Neutrophil (primary cell): ENCODE data around the gene PPDPF.

Experiments used
- H3K27ac ChIP-seq: fragments of 200-600 bp; sonication (generic); 2 replicates; pipeline ENCODE4 v1.5.1; 2016; ENCODE audit warnings: mild to moderate bottlenecking, moderate library complexity
- H3K27me3 ChIP-seq: fragments of 200-600 bp; sonication (generic); 2 replicates; pipeline ENCODE4 v1.6.0; 2016; ENCODE audit warnings: mild to moderate bottlenecking
- H3K36me3 ChIP-seq: fragments of 200-600 bp; sonication (generic); 2 replicates; pipeline ENCODE4 v1.5.1; 2017
- H3K4me1 ChIP-seq, 2 experiments: fragments of 200-600 bp in 1 of 2; sonication (generic) in 1 of 2; 1 replicate in 1 of 2; 2 replicates in 1 of 2; pipeline versions ENCODE4 v1.5.1 to v1.6.1; 2013 to 2016; ENCODE audit warnings: low read depth in 1 of 2, low read length in 1 of 2, mild to moderate bottlenecking in 1 of 2, moderate library complexity in 1 of 2; ENCODE audit not compliant: control insufficient read depth in 1 of 2, insufficient read depth in 1 of 2
- H3K4me3 ChIP-seq, 2 experiments: fragments of 200-600 bp in 1 of 2; sonication (generic) in 1 of 2; 1 replicate in 1 of 2; 2 replicates in 1 of 2; pipeline ENCODE4 v1.5.1; 2013 to 2016; ENCODE audit warnings: low read depth in 1 of 2, low read length in 1 of 2, mild to moderate bottlenecking in 1 of 2, moderate library complexity in 1 of 2
- H3K9me3 ChIP-seq: fragments of 200-600 bp; sonication (generic); 2 replicates; pipeline ENCODE4 v1.5.1; 2016
- CTCF ChIP-seq: fragments of 200-600 bp; sonication (generic); IDR thresholded peaks from 2 replicates; pipeline ENCODE4 v1.5.1; 2016; ENCODE audit warnings: antibody characterized with exemption

Gene PPDPF

GRCh38 chr20:63542031-63542559, 21.5 kb downstream of the PPDPF start:
- H3K4me1 ChIP-seq: peaks cover 13 to 17% of the 10 kb centered on the region in 2 experiments
- no peak overlapping the region for H3K27ac ChIP-seq
- no peaks in the 10 kb centered on the region for H3K9me3 ChIP-seq
- no peaks in the 10 kb centered on the region for H3K36me3 ChIP-seq
- TF ChIP-seq CTCF: no peak
- no peak overlapping the region for H3K4me3 ChIP-seq
- peaks cover 64% of the 10 kb centered on the region for H3K27me3 ChIP-seq

- no peaks in the 10 kb centered on the region for H3K9me3 ChIP-seq
- H3K36me3 ChIP-seq: no peaks in the 10 kb centered on the region
- peaks cover 70% of the 10 kb centered on the region for H3K27me3 ChIP-seq
- no peak overlapping the region for H3K4me3 ChIP-seq
- peaks cover 7 to 11% of the 10 kb centered on the region in 2 experiments for H3K4me1 ChIP-seq
- no peak for TF ChIP-seq CTCF
- no peak overlapping the region for H3K27ac ChIP-seq
These were observed 22.1 kb downstream of the PPDPF start for GRCh38 chr20:63542696-63543095.

- Histone ChIP-seq H3K36me3 (no peaks in the 10 kb centered on the region), H3K27ac (no peak overlapping the region), H3K27me3 (peaks cover 75% of the 10 kb centered on the region), H3K9me3 (no peaks in the 10 kb centered on the region), H3K4me3 (no peak overlapping the region), H3K4me1 (peaks cover 3 to 7% of the 10 kb centered on the region in 2 experiments)
- TF ChIP-seq CTCF: no peak
These were observed 22.6 kb downstream of the PPDPF start for GRCh38 chr20:63543131-63543530.

- no peak overlapping the region for H3K27ac ChIP-seq
- H3K4me3 ChIP-seq: no peak overlapping the region
- no peak for TF ChIP-seq CTCF
- H3K36me3 ChIP-seq: no peaks in the 10 kb centered on the region
- no peaks in the 10 kb centered on the region for H3K9me3 ChIP-seq
- H3K27me3 ChIP-seq: peaks cover 78% of the 10 kb centered on the region
- H3K4me1 ChIP-seq: peaks cover 0 to under 1% of the 10 kb centered on the region in 2 experiments
These were observed 23.2 kb downstream of the PPDPF start for GRCh38 chr20:63543733-63544132.

GRCh38 chr20:63544241-63544957, 23.8 kb downstream of the PPDPF start:
- no peaks in the 10 kb centered on the region for H3K4me1 ChIP-seq

More at GRCh38 chr20:63544241-63544957, 23.8 kb downstream of the PPDPF start:
- Histone ChIP-seq H3K27me3 (peaks cover 78% of the 10 kb centered on the region), H3K9me3 (no peaks in the 10 kb centered on the region), H3K27ac (no peak overlapping the region), H3K4me3 (no peak overlapping the region), H3K36me3 (no peaks in the 10 kb centered on the region)
- TF ChIP-seq CTCF: no peak
